Thymus (tissue), 11 donors: ENCODE data around the gene PPP1R16B. TPM values are rescaled to one million over a fixed set of nuclear protein-coding genes. Genes with fewer than 3 reads are reported as not detected.

Experiments used
- DNase-seq, 9 donors: peaks; one replicate each; pipeline ENCODE4 v3.0.0-alpha.2; 2013; ENCODE audit warnings: low spot score in 9 of 9, low read depth in 6 of 9, missing footprints in 1 of 9
- H3K27ac ChIP-seq, 2 donors: one replicate each; pipeline ENCODE4 v1.5.1; 2013; ENCODE audit warnings: control low read depth in 1 of 2, low read depth in 1 of 2, low read length in 1 of 2, mild to moderate bottlenecking in 1 of 2, moderate library complexity in 1 of 2
- H3K27me3 ChIP-seq, 2 donors: one replicate each; pipeline ENCODE4 v1.5.1; 2013; ENCODE audit warnings: low read length in 1 of 2; ENCODE audit not compliant: control insufficient read depth in 2 of 2, insufficient read depth in 1 of 2
- H3K36me3 ChIP-seq, 2 donors: one replicate each; pipeline ENCODE4 v1.5.1; 2013; ENCODE audit warnings: low read length in 1 of 2, mild to moderate bottlenecking in 1 of 2, moderate library complexity in 1 of 2; ENCODE audit not compliant: control insufficient read depth in 2 of 2, insufficient read depth in 2 of 2
- H3K4me1 ChIP-seq, 2 donors: one replicate each; pipeline ENCODE4 v1.5.1; 2013; ENCODE audit warnings: low read length in 2 of 2; ENCODE audit not compliant: control insufficient read depth in 2 of 2, insufficient read depth in 2 of 2
- H3K4me3 ChIP-seq, 2 donors: one replicate each; pipeline ENCODE4 v1.5.1; 2013; ENCODE audit warnings: low read length in 2 of 2, control low read depth in 1 of 2, mild to moderate bottlenecking in 1 of 2
- H3K9me3 ChIP-seq, 2 donors: one replicate each; pipeline ENCODE4 v1.5.1; 2013; ENCODE audit warnings: low read length in 1 of 2, mild to moderate bottlenecking in 1 of 2; ENCODE audit not compliant: control insufficient read depth in 2 of 2, insufficient read depth in 1 of 2
- WGBS: extraction: QIAGEN DNeasy Blood & Tissue Kit; methylation state at CpG from one replicate; pipeline ENCODE4 v1.1.7; 2013; 5-methylcytosine and 5-hydroxymethylcytosine counted together
- polyA plus RNA-seq: library from polyadenylated mRNA; stranded (reverse); fragments of 200-250 nt; gene quantifications from one replicate; pipeline ENCODE4 v1.2.3, GENCODE V29; 2013
- total RNA-seq: library from RNA; stranded (reverse); fragments of 120-200 nt; gene quantifications from one replicate; pipeline ENCODE4 v1.2.4, GENCODE V29; 2013
- donor health status: healthy.

The PPP1R16B gene
- total and polyA plus RNA-seq, 2 donors, result 13.8 to 16.8 TPM

- DNase-seq, result no peak
- peaks cover 4 to 14% of the 10 kb centered on the region in 2 donors for H3K4me1 ChIP-seq
- H3K9me3 ChIP-seq, result no peaks in the 10 kb centered on the region
- no peak overlapping the region for H3K4me3 ChIP-seq
- 94% methylated on average over 7 of the region's 7 CpGs for WGBS
- no peaks in the 10 kb centered on the region for H3K27me3 ChIP-seq
- H3K27ac ChIP-seq, result no peak overlapping the region
- peaks cover 2 to 10% of the 10 kb centered on the region in 2 donors for H3K36me3 ChIP-seq
Observed at GRCh38 chr20:38829296-38829875, 23.9 kb downstream of the PPP1R16B start.

- Histone ChIP-seq H3K27ac (no peak overlapping the region), H3K9me3 (no peaks in the 10 kb centered on the region), H3K27me3 (no peaks in the 10 kb centered on the region), H3K4me1 (peaks cover 4 to 14% of the 10 kb centered on the region in 2 donors), H3K4me3 (no peak overlapping the region), H3K36me3 (peaks cover 2 to 8% of the 10 kb centered on the region in 2 donors)
- DNase-seq, result no peak
- WGBS, result 96% methylated on average over 1 of the region's 1 CpG
Observed at GRCh38 chr20:38830356-38830755, 24.9 kb downstream of the PPP1R16B start.

- Histone ChIP-seq H3K4me1 (peaks cover 4 to 14% of the 10 kb centered on the region in 2 donors), H3K27me3 (no peaks in the 10 kb centered on the region), H3K27ac (no peak overlapping the region), H3K9me3 (no peaks in the 10 kb centered on the region), H3K4me3 (no peak overlapping the region), H3K36me3 (peaks cover 2 to 12% of the 10 kb centered on the region in 2 donors)
- WGBS, result 94% methylated on average over 11 of the region's 11 CpGs
- DNase-seq, result no peak
Observed at GRCh38 chr20:38831049-38831691, 25.7 kb downstream of the PPP1R16B start.

GRCh38 chr20:38831995-38832620 lies 26.6 kb downstream of the PPP1R16B start:
- H3K36me3 ChIP-seq, result peaks cover 6 to 20% of the 10 kb centered on the region in 2 donors
- peaks cover 4 to 14% of the 10 kb centered on the region in 2 donors for H3K4me1 ChIP-seq
- no peak overlapping the region for H3K4me3 ChIP-seq
- no peaks in the 10 kb centered on the region for H3K9me3 ChIP-seq
- WGBS, result 91% methylated on average over 8 of the region's 8 CpGs
- H3K27me3 ChIP-seq, result no peaks in the 10 kb centered on the region
- no peak for DNase-seq
- no peak overlapping the region for H3K27ac ChIP-seq

- no peak overlapping the region for H3K4me3 ChIP-seq
- H3K36me3 ChIP-seq, result peaks cover 10 to 25% of the 10 kb centered on the region in 2 donors
- 97% methylated on average over 5 of the region's 5 CpGs for WGBS
- no peak for DNase-seq
- no peaks in the 10 kb centered on the region for H3K9me3 ChIP-seq
- peaks cover 4 to 8% of the 10 kb centered on the region in 2 donors for H3K4me1 ChIP-seq
- no peak overlapping the region for H3K27ac ChIP-seq
- H3K27me3 ChIP-seq, result no peaks in the 10 kb centered on the region
Observed at GRCh38 chr20:38833154-38833856, 27.8 kb downstream of the PPP1R16B start.

- no peak overlapping the region for H3K27ac ChIP-seq
Observed at GRCh38 chr20:38833857-38834164, 28.3 kb downstream of the PPP1R16B start.

GRCh38 chr20:38834868-38835267 lies 29.4 kb downstream of the PPP1R16B start:
- Histone ChIP-seq H3K27ac (no peak overlapping the region), H3K4me3 (no peak overlapping the region), H3K4me1 (peaks cover 4 to 5% of the 10 kb centered on the region in 2 donors), H3K36me3 (peaks cover 8 to 19% of the 10 kb centered on the region in 2 donors), H3K27me3 (no peaks in the 10 kb centered on the region), H3K9me3 (no peaks in the 10 kb centered on the region)
- no peak for DNase-seq

More at GRCh38 chr20:38833857-38834164, 28.3 kb downstream of the PPP1R16B start:
- Histone ChIP-seq H3K27me3 (no peaks in the 10 kb centered on the region), H3K4me3 (no peak overlapping the region), H3K36me3 (peaks cover 9 to 24% of the 10 kb centered on the region in 2 donors), H3K4me1 (peaks cover 4 to 8% of the 10 kb centered on the region in 2 donors), H3K9me3 (no peaks in the 10 kb centered on the region)
- DNase-seq, result peak in 1 of 9 donors; percentile 22
- 56% methylated on average over 4 of the region's 4 CpGs for WGBS

GRCh38 chr20:38835792-38836191 lies 30.3 kb downstream of the PPP1R16B start:
- Histone ChIP-seq H3K4me1 (peaks cover 12% of the 10 kb centered on the region in 2 donors), H3K36me3 (peaks cover 8 to 23% of the 10 kb centered on the region in 2 donors), H3K9me3 (no peaks in the 10 kb centered on the region), H3K27me3 (no peaks in the 10 kb centered on the region), H3K27ac (no peak overlapping the region), H3K4me3 (no peak overlapping the region)
- 98% methylated on average over 28 of the region's 28 CpGs for WGBS
- no peak for DNase-seq

- WGBS, result 96% methylated on average over 4 of the region's 4 CpGs
- Histone ChIP-seq H3K36me3 (peaks cover 8 to 23% of the 10 kb centered on the region in 2 donors), H3K4me3 (no peak overlapping the region), H3K27ac (no peak overlapping the region), H3K9me3 (no peaks in the 10 kb centered on the region), H3K4me1 (peaks cover 20 to 22% of the 10 kb centered on the region in 2 donors), H3K27me3 (no peaks in the 10 kb centered on the region)
- no peak for DNase-seq
Observed at GRCh38 chr20:38836991-38837390, 31.5 kb downstream of the PPP1R16B start.
